Thoracic aorta (tissue), 2 donors: ENCODE results near the gene ADGRF3. TPM values are rescaled to one million over a fixed set of nuclear protein-coding genes. Genes with fewer than 3 reads are reported as not detected.
A peak's percentile ranks its signal among the peaks of the same experiment; 100 is the strongest.

Experiments
- ATAC-seq: fragments of 150-250 bp; one replicate; pipeline ENCODE4 v1.8.0; 2017; ENCODE audit warnings: low read depth; ENCODE audit not compliant: insufficient number of reproducible peaks, low FRiP score
- DNase-seq: peaks from one replicate; pipeline ENCODE4 v3.0.0-alpha.2; 2020; ENCODE audit warnings: low spot score
- H3K27ac ChIP-seq, 2 donors: fragments of 200-600 bp; sonication (generic); 1 replicate in 1 of 2; 2 replicates in 1 of 2; pipeline ENCODE4 v1.5.1; 2016; ENCODE audit warnings: mild to moderate bottlenecking in 2 of 2, moderate library complexity in 2 of 2
- H3K27me3 ChIP-seq: fragments of 200-600 bp; sonication (generic); replicated peaks from 2 replicates; pipeline ENCODE4 v1.6.0; 2016; ENCODE audit warnings: mild to moderate bottlenecking; ENCODE audit not compliant: insufficient read depth
- H3K36me3 ChIP-seq: fragments of 200-600 bp; sonication (generic); one replicate; pipeline ENCODE4 v1.5.1; 2016
- H3K4me1 ChIP-seq, 2 donors: fragments of 200-600 bp; sonication (generic); 1 replicate in 1 of 2; 2 replicates in 1 of 2; pipeline versions ENCODE4 v1.5.1 to v1.6.0; 2016; ENCODE audit warnings: low read depth in 2 of 2, mild to moderate bottlenecking in 1 of 2; ENCODE audit not compliant: control insufficient read depth in 1 of 2
- H3K4me3 ChIP-seq: fragments of 200-600 bp; sonication (generic); 2 replicates; pipeline ENCODE4 v1.5.1; 2016; ENCODE audit warnings: mild to moderate bottlenecking
- H3K9me3 ChIP-seq: fragments of 200-600 bp; sonication (generic); 2 replicates; pipeline ENCODE4 v1.5.1; 2016
- CTCF ChIP-seq: fragments of 200-600 bp; sonication (generic); IDR thresholded peaks from one replicate; pipeline ENCODE4 v1.5.1; 2019; ENCODE audit warnings: antibody characterized with exemption
- total RNA-seq, 2 donors: library from RNA; depleted of rRNA; stranded (reverse); fragments of >200 nt; gene quantifications; one replicate each; pipeline versions ENCODE4 v1.1.0 to v1.2.3, GENCODE V29; 2016

ADGRF3 gene
- total RNA-seq, 2 donors from 2014 or later, result 0.68 TPM; not detected in 1

GRCh38 chr2:26281226-26281625 is 65.4 kb downstream of the ADGRF3 start:
- no peak for TF ChIP-seq CTCF
- no peak for ATAC-seq
- Histone ChIP-seq H3K36me3 (peaks cover 62% of the 10 kb centered on the region), H3K27me3 (no peaks in the 10 kb centered on the region), H3K4me3 (no peak overlapping the region), H3K27ac (no peak overlapping the region), H3K9me3 (no peaks in the 10 kb centered on the region), H3K4me1 (no peaks in the 10 kb centered on the region)
- no peak for DNase-seq

GRCh38 chr2:26279886-26280285 is 66.7 kb downstream of the ADGRF3 start:
- DNase-seq (no peak), ATAC-seq (no peak)
- Histone ChIP-seq H3K4me1 (no peaks in the 10 kb centered on the region), H3K27me3 (no peaks in the 10 kb centered on the region), H3K36me3 (peaks cover 58% of the 10 kb centered on the region), H3K9me3 (no peaks in the 10 kb centered on the region), H3K27ac (no peak overlapping the region), H3K4me3 (no peak overlapping the region)
- TF ChIP-seq CTCF, result no peak

GRCh38 chr2:26276484-26277227 is 69.9 kb downstream of the ADGRF3 start:
- no peaks in the 10 kb centered on the region for H3K9me3 ChIP-seq
- ATAC-seq (no peak), DNase-seq (no peak)
- peaks cover 32% of the 10 kb centered on the region for H3K36me3 ChIP-seq
- H3K4me3 ChIP-seq, result no peak overlapping the region
- H3K27ac ChIP-seq, result no peak overlapping the region
- no peaks in the 10 kb centered on the region for H3K27me3 ChIP-seq
- TF ChIP-seq CTCF, result no peak
- H3K4me1 ChIP-seq, result peaks cover 13 to 14% of the 10 kb centered on the region in 2 donors

- Histone ChIP-seq H3K9me3 (no peaks in the 10 kb centered on the region), H3K4me3 (peak overlapping the region; percentile 18), H3K27ac (peak overlapping the region; percentile 41 to 56), H3K4me1 (peaks cover 13 to 14% of the 10 kb centered on the region in 2 donors), H3K27me3 (no peaks in the 10 kb centered on the region), H3K36me3 (peaks cover 20% of the 10 kb centered on the region)
- peak; percentile 46 for DNase-seq
- no peak for TF ChIP-seq CTCF
- peak; percentile 96 for ATAC-seq
These were observed 72.5 kb downstream of the ADGRF3 start for GRCh38 chr2:26274058-26274613.

GRCh38 chr2:26273501-26273900 is 73.1 kb downstream of the ADGRF3 start:
- Histone ChIP-seq H3K4me3 (no peak overlapping the region), H3K27ac (peak overlapping the region; percentile 28 to 34), H3K4me1 (peaks cover 13 to 14% of the 10 kb centered on the region in 2 donors), H3K9me3 (no peaks in the 10 kb centered on the region), H3K36me3 (peaks cover 14% of the 10 kb centered on the region), H3K27me3 (no peaks in the 10 kb centered on the region)
- DNase-seq (no peak), ATAC-seq (no peak)
- TF ChIP-seq CTCF, result no peak
